Measurements from ENCODE around the gene SNED1.

The SNED1 gene

GRCh38 chr2:241049739-241050623 is 51.6 kb downstream of the SNED1 start:
- no peak for DNase-seq (ENCODE audit: low spot score)

GRCh38 chr2:241050624-241051577 is 52.5 kb downstream of the SNED1 start:
- no peak for DNase-seq (ENCODE audit: low spot score)

DNA sequence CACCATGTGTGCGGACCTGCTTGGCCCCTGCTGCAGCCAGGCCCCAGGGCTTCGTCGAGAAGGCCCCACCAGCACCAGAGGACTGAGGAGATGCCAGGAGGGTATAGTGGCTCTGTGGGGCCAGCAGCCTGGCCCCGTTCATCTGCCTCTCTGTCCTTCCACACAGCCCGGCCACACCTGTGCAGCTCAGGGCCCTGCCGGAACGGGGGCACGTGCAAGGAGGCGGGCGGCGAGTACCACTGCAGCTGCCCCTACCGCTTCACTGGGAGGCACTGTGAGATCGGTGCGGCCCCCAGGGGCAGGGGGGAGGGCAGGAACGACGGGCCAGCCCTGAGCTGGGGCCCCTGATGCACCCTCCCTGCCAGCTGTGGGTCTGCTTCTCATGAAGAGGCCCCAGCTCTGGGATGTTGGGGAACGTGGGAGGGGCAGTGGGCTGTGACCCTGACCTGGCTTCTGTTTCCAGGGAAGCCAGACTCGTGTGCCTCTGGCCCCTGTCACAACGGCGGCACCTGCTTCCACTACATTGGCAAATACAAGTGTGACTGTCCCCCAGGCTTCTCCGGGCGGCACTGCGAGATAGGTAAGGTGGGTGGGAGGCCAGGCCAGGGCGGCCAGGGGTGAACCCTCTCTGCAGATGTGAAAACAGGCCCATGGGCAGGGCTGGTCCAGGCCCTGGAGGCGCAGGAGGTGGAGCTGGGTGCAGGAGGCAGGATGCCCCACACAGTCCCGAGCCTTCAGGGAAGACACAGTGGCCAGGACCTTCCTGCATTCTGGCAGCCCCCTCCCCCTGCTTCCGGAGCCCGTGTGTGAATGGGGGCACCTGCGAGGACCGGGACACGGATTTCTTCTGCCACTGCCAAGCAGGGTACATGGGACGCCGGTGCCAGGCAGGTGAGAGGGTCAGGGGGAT is 53.4 kb downstream of the SNED1 start:
- no peak for DNase-seq (ENCODE audit: low spot score)

- no peak for DNase-seq (ENCODE audit: low spot score)
Measured at GRCh38 chr2:241052677-241053360, 54.4 kb downstream of the SNED1 start.

DNA sequence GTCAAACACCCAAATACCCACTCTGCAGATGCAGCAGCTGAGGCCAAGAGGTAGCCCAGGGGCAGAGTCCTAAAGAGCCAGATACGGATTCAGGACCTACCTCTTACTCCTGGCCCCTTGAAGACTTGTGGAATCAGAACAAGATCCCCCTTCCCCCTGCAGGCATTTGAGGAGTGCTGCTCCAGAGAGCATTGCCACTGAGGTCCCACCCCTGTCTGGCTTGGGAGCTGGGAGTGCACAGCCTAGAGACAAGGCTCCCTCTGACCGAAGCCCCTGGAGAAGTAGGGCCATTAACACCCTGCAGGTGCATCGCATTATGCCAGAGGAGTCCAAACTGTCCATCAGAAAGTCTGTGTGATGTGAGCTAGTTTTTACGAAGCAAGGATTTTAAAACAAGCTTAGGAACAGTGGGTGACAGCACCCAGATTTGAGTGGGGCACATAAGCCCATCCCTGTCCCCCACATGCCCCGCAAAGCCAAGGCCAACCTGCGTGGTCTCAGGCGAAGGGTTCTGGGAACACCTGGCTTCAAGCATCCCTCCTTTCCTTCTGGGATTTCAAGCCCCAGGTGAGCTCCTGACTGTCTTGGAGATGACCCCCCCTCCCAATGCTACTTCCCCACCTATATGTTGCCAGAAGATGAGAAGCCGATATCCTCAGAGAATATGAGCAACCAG is 55.3 kb downstream of the SNED1 start:
- no peak for DNase-seq (ENCODE audit: low spot score)

GRCh38 chr2:241061275-241061674 is 62.9 kb downstream of the SNED1 start:
- no peak for DNase-seq (ENCODE audit: low spot score)

DNA sequence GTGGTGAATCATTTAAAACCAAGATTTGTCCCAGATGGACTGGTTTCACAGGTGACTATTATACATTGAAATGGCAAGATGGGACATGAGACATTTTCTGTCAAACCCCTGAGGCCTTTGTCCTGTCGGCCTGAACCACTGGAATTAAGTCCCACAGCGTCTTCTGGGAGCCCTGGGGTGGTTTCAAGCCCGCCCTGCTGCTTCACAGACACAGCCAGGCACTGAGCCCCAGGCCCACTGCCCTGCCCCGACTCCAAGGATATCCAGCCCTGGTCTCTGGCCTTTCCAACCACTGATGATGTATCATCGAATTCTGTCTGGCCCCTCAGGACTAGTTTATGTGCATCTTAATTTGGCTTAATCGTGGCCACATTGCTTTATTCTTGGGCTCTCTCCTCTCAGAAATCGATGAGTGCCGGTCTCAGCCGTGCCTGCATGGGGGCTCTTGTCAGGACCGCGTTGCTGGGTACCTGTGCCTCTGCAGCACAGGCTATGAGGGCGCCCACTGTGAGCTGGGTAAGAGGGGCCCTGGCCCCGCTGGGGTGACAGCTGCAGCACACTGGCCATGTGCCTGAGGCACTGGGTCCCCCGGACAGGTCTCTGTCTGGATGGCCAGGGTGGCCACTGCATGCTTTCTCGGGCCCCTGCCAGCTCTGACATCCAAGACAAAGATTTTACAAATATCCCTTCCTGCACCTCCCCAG is 64.1 kb downstream of the SNED1 start:
- DNase-seq (ENCODE audit: low spot score), result no peak

DNA sequence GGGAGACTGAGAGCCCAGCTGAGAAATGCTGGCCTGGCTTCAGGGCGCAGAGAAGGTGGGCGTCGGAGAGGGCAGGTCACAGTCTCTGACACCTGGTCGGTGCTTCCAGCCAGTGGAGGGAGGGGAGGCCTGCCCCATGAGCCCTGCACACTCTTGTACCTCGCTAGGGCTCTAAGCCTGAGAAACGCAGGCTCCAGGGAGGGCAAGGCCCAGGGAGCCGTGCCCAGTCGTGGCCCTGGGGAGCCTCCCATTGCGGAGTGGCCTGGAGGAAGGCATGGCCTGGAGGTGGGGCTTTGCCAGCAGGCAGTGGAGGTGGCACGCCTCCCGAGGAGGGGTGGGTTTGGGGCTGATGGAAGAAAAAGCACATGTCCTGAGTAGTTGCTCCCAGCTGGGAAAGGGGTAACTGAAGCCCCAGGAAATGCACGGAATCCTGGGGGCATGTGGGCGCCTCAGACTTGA is 64.7 kb downstream of the SNED1 start:
- peak; percentile 22 for DNase-seq (ENCODE audit: low spot score)

DNA sequence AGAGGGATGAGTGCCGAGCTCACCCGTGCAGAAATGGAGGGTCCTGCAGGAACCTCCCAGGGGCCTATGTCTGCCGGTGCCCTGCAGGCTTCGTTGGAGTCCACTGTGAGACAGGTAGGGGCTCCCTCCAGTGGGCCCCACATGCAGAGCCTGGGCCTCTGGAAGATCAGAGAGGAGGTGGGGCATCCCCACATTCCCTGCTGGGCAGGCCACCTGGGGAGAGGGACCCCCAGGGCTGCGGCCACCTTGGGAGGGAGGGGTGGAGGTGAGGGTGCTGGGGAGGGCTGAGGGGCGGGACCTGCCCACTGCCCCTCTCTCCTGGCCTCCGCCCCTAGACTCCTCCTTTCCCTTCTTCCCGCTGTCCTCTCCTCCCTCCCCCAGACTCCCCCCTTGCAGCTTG is 65.2 kb downstream of the SNED1 start:
- DNase-seq (ENCODE audit: low spot score), result no peak

GRCh38 chr2:241064008-241064801 is 65.8 kb downstream of the SNED1 start:
- DNase-seq (ENCODE audit: low spot score), result peak; percentile 43

- DNase-seq (ENCODE audit: low spot score), result peak; percentile 26
Measured at GRCh38 chr2:241064802-241065354, 66.5 kb downstream of the SNED1 start.

DNA sequence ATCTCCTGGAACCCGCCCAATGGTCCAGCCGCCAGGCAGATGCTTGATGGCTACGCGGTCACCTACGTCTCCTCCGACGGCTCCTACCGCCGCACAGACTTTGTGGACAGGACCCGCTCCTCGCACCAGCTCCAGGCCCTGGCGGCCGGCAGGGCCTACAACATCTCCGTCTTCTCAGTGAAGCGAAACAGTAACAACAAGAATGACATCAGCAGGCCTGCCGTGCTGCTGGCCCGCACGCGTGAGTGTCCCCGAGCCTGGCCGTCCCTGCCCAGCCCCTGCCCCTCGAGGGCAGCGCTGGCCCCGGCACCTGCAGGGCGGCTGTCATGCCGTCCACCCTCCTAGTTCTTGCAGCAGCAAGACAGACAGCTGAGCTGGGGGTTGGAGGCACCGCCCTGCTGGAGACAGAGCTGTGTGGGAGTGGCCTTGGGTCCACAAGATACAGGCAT is 67.0 kb downstream of the SNED1 start:
- DNase-seq (ENCODE audit: low spot score), result peak; percentile 22

DNA sequence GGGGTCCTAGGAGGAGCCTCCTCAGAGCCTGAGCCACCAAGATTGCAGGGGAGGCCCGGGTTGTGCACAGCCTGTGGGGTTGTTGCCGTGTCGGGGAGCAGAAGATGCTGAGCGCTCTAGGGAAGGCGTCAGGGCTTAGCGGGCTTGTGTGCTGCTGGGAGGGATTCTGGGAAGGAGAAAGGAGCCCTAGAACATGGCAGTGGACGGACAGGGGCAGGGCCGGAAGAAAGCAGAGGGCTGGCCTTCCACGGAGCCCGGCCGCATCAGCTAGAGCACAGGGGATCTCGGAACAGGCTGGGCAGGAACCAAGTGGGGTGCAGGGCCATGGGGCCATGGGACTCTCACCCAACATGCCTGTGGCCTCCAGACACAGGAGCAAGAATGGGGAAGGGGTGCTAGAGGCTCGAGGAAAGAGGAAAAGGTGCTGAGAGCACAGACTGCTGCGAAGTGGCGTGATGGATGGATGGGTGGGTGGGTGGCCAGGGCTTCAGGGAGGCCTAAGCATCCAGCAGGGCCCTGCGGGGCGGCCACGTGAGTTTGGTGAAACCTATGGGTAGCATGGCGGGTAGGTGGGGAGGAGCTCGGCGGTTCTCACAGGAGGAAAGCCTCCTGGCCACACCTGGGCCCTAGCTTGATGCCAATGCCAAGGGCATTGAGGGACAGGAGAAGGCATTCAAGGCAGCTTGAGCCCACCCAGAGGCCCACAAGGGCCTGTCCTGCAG is 67.9 kb downstream of the SNED1 start:
- peak; percentile 19 for DNase-seq (ENCODE audit: low spot score)

- DNase-seq (ENCODE audit: low spot score), result peak; percentile 32
Measured at GRCh38 chr2:241066893-241067341, 68.5 kb downstream of the SNED1 start.

DNA sequence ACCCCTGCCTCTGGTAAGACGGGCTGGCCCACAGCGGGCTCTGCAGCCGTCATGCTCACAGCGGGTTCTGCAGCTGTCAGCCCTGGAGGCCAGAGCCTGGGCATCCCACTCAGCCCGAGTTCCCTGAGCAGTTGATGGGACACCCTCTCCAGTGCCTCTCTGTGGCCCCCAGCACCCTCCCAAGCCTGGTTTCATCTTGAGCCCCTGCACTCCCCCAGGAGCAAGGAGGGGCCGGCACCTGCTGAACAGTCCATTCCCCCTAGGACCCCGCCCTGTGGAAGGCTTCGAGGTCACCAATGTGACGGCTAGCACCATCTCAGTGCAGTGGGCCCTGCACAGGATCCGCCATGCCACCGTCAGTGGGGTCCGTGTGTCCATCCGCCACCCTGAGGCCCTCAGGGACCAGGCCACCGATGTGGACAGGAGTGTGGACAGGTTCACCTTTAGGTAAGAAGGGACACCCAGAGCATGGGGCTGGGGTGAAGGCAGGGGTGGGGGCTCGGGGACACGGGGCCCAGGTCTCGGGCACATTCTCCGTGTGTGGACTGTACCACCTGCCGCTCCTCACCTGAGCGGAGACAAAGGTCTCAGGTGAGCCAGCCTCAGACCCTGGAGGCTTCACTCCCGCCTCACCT is 69.2 kb downstream of the SNED1 start:
- peak; percentile 24 for DNase-seq (ENCODE audit: low spot score)

DNA sequence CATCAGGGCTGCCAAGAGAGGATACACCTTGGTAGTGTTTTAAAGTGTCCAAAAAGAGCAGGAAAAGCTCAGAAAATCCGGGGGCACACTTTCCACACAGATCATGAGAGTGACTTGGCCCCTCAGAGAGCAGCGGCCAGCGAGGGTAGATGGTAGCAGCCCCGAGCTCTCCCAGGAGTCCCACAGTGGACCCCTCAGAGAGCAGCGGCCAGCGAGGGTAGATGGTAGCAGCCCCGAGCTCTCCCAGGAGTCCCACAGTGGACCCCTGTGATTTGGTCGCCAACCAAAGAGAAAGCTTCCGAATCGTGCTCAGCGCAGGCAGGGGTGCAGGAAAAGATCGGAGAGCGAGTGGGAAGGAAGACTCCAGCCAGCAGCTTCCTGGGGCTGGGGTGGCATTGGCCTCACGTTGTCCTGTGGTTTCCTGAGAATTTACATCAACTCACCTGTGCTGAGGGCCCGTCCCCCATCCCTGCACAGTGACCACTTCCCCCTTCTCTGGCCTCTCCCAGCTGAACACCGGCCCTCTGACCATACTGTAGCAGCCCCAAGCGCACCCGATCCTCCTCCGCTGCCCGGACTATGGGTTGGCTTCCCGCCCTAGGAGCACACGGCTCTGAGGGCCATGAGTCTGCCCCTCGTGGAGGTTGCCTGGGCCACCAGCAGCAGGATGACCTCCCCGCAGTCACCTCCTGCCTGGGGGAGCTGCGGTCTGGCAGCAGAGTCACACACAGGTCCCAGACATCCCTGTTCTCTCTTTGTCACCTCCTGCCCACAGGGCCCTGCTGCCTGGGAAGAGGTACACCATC is 69.9 kb downstream of the SNED1 start:
- DNase-seq (ENCODE audit: low spot score), result no peak

Measured in D341Med (cell line).